Activated gamma-delta T cell (primary cell): ENCODE measurements around the gene PDZD7.
"Not testable (repeated sequence)": the region's sequence is repeated elsewhere in the genome, so short reads cannot be mapped to it uniquely, and the experiment has no call there.

Experiments
- DNase-seq: peaks from one replicate; lab custom pipeline; 2025; lab: John Stamatoyannopoulos, UW

The PDZD7 gene

GRCh38 chr10:100982916-100983830, 47.8 kb downstream of the PDZD7 start:
- no peak for DNase-seq

GRCh38 chr10:100981178-100981772, 49.7 kb downstream of the PDZD7 start:
- no peak for DNase-seq

- DNase-seq: no peak
Measured at GRCh38 chr10:100980711-100981110, 50.2 kb downstream of the PDZD7 start.

GRCh38 chr10:100980311-100980710, 50.6 kb downstream of the PDZD7 start:
- DNase-seq: no peak

GRCh38 chr10:100979791-100980272, 51.1 kb downstream of the PDZD7 start:
- no peak for DNase-seq

GRCh38 chr10:100978901-100979195, 52.1 kb downstream of the PDZD7 start:
- no peak for DNase-seq

- DNase-seq: no peak
Measured at GRCh38 chr10:100978121-100978900, 52.6 kb downstream of the PDZD7 start.

- no peak for DNase-seq
Measured at GRCh38 chr10:100977436-100977835, 53.5 kb downstream of the PDZD7 start.

GRCh38 chr10:100976906-100977305, 54.0 kb downstream of the PDZD7 start:
- DNase-seq: no peak

- DNase-seq: not testable (repeated sequence)
Measured at GRCh38 chr10:100975397-100975796, 55.5 kb downstream of the PDZD7 start.

- no peak for DNase-seq
Measured at GRCh38 chr10:100972904-100973535, 57.9 kb downstream of the PDZD7 start.

- no peak for DNase-seq
Measured at GRCh38 chr10:100972115-100972903, 58.6 kb downstream of the PDZD7 start.

GRCh38 chr10:100970914-100971811, 59.8 kb downstream of the PDZD7 start:
- no peak for DNase-seq

GRCh38 chr10:100970076-100970913, 60.6 kb downstream of the PDZD7 start:
- DNase-seq: no peak

GRCh38 chr10:100969187-100970075, 61.5 kb downstream of the PDZD7 start, which contains the start of gene SEMA4G:
SEMA4G (plus strand) TSS chr10:100969504; CDS start chr10:100972913, 3,409 bp downstream.
- no peak for DNase-seq

GRCh38 chr10:100968863-100969186, 62.1 kb downstream of the PDZD7 start:
- no peak for DNase-seq

GRCh38 chr10:100968062-100968736, 62.7 kb downstream of the PDZD7 start:
- no peak for DNase-seq

- DNase-seq: no peak
Measured at GRCh38 chr10:100967332-100967731, 63.6 kb downstream of the PDZD7 start.
